Vagina (tissue), 2 donors: ENCODE measurements around the gene SLC39A11.

ENCODE experiments used
- POLR2A ChIP-seq, 2 donors: fragments of 450-650 bp; IDR thresholded peaks; one replicate each; pipeline ENCODE4 v1.6.1; 2017; ENCODE audit warnings: antibody characterized with exemption in 2 of 2, mild to moderate bottlenecking in 2 of 2, moderate library complexity in 2 of 2
- TF ChIP-seq, protein P1 (sequence below), 3 experiments: fragments of 450-650 bp in 2 of 3; fragments of 200-600 bp in 1 of 3; sonication (generic) in 1 of 3; IDR thresholded peaks; one replicate each; pipeline ENCODE4 v1.5.1; 2017 to 2019; ENCODE audit warnings: antibody characterized with exemption in 3 of 3, mild to moderate bottlenecking in 2 of 3, moderate library complexity in 2 of 3

DNA sequence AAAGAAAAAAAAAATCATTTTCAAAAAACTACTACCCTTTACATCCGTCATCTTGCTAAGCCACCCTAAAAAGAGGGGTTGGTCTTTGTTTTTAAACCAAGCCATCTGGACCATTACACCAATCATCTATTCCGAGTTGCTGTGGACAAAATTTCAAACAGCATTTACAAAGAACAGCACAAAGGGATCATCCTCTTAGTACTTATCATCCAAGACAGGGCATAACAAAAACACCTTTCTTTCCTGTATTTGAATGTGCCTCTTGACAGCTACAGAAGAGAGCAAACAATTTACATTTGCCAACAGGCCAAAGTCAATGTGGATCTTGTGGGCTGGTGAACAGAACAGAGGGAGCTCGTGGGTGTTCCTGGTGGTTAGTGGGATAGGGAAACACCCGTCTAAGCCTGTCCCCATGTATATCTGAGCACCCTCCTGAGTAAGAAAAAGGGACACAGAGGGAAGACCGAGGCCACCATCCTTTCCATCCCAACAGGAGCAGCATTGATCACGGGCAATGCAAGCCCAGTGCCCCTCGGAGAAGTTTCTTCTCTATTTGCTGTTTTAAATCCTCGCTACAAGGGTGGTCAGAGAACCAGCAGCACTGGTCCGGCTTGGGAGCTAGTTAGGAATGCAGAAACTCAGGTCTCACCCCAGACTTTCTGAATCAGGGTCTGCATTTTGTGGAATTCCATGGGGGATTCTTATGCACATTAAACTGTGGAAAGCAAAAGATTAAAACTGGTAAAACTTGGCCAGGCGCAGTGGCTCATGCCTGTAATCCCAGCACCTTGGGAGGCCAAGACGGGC lies 1.9 kb downstream of the SLC39A11 start:
- TF ChIP-seq POLR2A (IDR thresholded peaks at IDR 0.05) = no peak
- TF ChIP-seq, protein P1, sequence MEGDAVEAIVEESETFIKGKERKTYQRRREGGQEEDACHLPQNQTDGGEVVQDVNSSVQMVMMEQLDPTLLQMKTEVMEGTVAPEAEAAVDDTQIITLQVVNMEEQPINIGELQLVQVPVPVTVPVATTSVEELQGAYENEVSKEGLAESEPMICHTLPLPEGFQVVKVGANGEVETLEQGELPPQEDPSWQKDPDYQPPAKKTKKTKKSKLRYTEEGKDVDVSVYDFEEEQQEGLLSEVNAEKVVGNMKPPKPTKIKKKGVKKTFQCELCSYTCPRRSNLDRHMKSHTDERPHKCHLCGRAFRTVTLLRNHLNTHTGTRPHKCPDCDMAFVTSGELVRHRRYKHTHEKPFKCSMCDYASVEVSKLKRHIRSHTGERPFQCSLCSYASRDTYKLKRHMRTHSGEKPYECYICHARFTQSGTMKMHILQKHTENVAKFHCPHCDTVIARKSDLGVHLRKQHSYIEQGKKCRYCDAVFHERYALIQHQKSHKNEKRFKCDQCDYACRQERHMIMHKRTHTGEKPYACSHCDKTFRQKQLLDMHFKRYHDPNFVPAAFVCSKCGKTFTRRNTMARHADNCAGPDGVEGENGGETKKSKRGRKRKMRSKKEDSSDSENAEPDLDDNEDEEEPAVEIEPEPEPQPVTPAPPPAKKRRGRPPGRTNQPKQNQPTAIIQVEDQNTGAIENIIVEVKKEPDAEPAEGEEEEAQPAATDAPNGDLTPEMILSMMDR (IDR thresholded peaks at IDR 0.05) = no peak
